ENCODE results near the gene CPT1B.
"Not testable (repeated sequence)": the region's sequence is repeated elsewhere in the genome, so short reads cannot be mapped to it uniquely, and the experiment has no call there.

Gene CPT1B

DNA sequence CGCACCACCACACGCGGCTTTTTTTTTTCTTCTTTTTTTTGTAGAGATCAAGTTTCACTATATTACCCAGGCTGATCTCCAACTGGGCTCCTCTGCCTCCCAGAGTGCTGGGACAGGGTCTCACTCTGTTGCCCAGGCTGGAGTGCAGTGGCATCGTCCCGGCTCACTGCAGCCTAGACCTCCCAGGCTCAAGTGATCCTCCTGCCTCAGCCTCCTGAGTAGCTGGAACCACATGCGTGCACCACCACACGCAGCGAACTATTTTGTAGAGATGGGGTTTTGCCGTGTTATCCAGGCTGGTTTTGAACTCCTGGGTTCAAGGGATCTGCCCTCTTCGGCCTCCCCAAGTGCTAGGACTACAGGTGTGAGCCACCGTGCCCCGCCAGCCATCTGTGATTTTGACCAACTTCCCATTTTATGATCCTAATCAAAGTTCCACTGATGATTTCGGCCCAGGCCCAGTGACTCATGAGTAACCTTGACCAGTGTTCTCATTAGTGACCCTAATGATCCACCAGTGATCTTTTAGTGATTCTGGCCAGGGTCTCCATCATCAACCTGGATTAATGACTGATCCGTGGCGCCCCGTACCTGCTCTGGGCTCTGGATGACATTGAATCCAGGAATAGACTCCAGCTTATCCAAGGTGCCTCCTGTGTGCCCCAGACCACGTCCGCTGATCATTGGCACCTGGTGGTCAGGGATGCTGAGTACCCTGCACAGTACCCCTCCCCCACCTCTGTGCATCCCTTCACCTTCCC lies 50.1 kb downstream of the CPT1B start:
- no peak for DNase-seq (ENCODE audit: low read depth)

DNA sequence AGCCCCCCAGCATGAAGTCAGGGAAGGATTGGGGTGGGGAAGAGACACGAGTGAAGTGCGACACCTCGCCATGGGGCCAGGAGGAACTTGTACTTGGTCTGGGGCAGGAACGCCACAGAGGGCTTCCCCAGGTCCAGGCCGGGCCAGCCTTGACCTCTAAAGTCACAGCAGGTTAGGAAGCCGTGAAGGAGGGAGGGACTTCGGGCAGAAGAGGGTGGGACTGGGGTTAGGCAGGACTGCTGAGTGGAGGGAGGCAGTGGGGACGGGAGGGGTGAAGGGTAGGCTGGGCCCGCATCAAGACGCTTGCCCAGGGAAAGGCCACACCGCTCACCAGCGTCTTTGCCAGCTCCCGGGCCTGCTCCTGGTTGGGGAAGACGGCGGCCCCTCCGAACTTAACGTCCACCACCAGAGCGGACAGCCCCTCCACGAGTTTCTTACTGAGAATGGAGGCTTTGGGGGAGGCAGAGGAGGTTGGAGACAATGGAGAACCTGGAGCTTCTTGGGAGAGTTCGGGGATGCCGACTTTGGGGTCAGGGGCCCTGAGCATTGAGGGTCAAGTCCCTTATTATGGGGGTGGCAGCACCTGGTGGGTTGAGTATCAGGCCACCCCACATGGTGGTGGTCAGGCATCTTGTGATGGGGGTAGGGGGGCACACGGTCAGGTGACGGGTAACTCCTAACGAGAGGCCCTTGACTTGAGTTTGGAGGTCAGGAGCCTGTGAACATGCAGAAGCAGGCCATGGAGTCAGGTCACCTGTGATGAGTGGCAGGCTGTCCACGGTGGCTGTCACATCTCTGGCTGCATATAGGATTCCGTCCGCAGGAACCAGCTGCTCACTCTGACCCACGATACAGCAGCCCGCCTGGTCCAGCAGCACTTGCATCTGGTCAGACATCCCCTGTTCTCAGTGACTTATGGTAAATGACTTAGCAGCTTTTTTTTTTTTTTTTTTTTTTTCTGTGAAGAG lies 51.1 kb downstream of the CPT1B start:
- no peak for DNase-seq (ENCODE audit: low read depth)

DNA sequence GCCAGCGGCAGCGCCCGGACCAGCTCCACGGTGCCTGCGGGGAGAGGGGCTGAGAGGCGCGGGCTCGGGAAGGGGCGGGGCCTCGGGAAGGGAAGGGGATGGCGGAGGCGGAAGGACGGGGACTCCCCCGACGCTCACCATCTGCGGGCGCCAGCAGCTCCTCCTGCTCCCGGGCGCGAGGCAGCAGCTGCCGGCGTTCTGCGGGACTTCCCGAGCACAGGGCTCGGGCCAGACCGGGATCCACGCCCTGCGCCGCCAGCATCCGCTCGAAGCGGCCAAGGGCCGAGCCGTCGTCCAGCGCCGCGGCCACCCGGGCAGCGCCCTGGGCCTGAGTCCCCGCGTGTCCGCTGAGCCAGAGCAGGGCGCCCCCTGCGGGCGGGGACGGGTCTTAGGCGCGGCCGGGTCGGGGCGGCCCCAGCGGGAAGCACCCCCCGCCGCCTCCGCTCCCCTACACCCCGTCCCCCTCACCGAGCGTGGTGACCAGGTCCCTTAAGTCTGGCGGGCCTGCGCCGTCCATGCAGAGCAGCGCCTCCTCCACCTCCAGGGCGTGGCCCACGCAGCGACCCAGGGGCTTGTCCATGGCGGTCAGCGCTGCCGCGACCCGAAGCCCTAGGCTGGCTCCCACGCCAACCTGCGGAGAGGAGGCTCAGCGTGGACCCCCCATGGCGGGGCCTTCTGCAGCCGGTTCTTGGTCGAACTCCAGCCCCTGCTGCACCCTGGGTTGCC lies 52.0 kb downstream of the CPT1B start:
- peak; percentile 63 for DNase-seq (ENCODE audit: low read depth)

DNA sequence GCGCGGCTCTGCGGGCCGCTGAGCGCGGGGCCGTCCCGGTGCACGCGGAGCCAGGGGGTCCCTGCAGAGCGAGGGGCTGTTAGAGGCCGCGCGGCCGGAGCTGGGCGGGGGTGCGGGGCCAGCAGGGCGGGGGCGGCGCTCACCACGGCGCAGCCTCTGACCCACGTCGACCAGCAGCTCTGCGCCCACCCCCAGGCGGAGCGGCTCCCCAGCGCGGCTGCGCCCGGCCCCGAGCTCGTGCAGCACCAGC lies 52.4 kb downstream of the CPT1B start:
- no peak for DNase-seq (ENCODE audit: low read depth)

DNA sequence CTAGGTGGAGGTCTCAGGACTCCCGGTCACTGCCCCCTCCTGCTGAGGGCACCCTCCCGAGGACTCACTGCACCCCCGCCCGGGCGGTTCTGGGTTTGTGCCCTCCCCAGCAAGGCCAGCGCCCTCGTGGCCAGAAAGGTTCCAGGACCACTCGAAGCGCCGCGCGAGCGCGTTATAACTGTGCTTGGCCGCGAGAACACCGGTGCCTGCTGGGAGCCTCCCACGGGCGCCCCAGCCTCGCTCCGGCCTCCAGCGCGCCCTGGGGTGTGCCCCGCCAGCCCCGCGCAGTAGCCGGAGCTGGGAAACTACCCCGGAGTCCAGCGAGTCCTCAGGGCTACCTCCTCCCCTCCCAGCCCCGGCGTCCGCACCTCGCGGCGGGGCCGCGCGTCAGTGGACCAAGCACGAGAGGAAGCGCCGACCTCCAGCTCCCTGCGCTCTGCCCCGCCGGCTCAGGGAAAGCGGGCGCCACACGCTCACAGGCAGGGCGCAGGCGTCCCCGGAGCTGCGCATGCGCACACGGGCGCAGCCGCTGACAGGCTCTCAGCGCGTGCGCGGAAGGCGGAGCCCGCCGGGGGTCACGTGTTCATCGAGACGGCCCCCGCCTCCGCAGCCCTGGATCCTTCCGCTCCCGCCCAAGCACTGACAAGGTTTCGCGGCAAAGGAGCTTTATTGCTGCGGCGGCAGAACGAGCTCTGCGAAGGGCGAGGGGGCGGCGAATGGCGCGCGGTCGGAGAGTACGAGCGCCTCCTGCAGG lies 52.9 kb downstream of the CPT1B start, which contains the start of gene SCO2:
TSS of gene SCO2 (minus strand) at position 495 of the 754 bp plus-strand sequence. CDS start 1,187 bp downstream, outside the sequence.
- peak; percentile 98 for DNase-seq (ENCODE audit: low read depth)

DNA sequence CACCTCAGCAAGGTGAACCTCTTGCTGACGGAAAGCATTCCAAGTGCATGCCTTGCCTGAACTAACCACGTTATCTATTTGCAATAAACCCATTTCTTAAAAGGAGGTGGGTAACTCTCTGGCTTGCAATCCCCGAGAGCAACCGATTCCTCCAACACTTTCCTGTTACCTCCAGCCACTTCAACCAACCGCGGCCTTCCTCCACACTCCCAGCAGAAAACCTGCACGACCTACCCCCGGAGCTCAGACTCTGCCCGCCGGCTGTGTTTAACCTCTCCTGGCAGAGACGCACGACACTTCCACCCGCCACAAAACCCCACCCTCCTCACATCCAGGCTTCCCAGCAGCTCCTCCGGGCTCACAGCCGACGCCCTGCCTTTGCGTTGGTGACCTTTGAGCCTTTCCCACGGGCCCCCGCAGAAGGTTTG lies 53.5 kb downstream of the CPT1B start:
- no peak for DNase-seq (ENCODE audit: low read depth)

DNA sequence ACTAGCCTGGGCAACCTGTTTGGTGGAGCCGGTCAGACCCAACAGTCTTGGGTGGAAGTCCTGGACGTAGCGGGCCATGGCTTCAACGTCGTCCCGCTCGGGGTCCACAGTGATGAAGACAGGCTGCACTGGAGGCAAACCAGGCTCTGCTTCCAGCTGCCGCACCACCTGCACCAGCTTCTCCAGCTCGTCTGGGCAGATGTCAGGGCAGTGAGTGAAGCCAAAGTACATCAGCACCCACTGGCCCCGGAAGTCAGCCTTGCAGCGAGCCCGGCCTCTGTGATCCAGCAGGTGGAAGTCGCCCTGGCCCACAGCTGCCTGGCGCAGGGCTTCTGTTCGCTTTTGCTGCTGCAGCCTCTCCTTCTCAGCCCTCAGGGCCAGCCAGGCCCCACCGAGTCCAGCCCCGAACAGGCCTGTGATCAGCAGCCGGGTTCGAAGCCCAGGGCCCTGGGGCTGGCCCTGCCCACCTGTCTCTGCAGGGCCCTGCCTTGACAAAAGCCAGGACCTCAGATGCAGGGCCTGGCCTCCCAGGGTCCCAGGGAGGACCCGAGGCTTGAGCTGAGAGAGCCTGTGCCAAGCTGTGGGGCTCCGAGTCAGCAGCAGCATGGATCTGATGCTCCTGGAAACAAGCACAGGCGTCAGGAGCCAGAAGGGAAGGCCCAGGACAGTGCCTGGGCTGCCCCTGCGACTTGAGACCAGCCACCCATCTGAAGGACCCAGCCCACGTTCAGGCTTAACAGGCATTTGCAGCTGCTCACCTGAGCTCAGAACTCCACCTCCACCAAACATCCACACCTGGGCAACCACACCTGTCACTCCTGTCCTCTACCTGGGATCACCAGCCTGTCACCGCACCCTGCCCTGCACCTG lies 54.2 kb downstream of the CPT1B start:
- no peak for DNase-seq (ENCODE audit: low read depth)

DNA sequence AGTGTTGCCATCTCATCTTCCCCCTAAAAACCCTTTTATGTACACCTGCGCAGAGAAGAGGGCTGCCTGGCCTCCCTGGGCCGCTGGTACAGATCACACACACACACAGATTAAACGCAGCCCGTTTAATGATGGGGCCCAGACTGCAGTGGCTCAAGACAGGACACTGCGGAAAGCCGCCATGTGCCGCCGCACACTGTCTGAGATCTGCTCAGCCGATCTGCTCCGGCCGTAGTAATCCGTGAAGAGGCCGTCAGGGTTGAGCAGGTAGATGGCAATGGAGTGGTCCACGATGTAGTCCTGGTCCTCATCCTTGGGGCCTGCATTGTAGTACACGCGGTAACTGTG lies 54.8 kb downstream of the CPT1B start:
- DNase-seq (ENCODE audit: low read depth) = no peak

DNA sequence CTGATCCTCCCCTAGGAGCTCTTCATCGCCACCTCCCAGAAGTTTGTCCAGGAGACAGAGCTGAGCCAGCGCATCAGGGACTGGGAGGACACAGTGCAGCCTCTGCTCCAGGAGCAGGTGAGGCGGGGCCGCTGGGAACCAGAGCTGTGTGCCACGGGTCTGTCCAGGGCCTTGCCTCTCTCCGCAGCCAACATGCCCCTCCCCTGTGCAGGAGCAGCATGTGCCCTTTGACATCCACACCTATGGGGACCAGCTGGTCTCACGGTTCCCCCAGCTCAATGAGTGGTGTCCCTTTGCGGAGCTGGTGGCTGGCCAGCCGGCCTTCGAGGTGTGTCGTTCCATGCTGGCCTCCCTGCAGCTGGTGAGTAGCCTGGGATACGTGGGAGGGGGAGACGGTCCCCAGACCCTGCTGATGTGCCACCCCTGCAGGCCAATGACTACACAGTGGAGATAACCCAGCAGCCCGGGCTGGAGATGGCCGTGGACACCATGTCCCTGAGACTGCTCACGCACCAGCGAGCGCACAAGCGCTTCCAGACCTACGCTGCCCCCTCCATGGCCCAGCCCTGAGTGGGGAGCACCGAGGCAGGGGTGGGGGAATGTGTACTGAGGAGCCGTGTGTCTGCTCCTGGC lies 55.3 kb downstream of the CPT1B start:
- DNase-seq (ENCODE audit: low read depth) = no peak

DNA sequence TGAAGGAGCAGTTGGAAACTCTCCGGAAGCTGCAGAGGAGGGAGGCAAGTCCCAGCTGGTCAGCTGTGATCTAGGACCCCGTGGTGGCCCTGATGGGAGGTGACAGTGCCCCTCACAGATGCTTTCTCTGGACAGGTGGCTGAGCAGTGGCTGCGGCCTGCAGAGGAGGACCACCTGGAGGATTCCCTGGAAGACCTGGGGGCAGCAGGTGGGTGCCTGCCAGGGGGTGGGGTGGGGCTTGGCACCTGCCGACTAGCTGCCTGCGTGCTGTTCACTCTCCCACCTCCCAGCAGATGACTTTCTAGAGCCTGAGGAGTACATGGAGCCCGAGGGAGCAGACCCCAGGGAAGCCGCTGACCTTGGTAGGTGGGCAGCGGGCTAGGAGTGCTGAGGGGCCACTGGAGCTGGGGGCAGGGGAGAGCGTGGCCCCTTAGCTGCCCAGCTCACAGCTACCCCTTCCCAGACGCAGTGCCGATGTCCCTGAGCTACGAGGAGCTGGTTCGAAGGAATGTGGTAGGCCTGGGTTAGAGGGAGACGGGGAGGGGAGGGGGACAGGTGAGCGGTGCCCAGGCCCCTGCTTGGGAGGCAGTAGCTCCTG lies 55.9 kb downstream of the CPT1B start:
- no peak for DNase-seq (ENCODE audit: low read depth)

DNA sequence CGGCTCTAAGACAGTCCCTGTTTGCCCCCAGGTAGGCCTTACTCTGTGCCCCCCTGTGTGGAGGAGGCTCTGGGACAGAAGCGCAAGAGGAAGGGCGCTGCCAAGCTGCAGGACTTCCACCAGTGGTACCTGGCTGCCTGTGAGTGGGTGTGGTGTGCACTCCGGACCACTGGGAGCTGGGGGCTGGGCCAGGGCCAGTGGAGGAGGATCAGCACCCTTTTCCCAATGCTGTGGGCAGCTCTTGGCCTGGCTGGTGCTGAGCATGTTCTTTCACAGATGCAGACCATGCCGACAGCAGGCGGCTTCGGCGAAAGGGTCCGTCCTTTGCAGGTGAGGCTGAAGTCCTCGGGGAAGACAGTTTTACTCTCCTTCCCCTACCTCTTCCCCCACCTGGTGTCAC lies 56.5 kb downstream of the CPT1B start:
- no peak for DNase-seq (ENCODE audit: low read depth)

DNA sequence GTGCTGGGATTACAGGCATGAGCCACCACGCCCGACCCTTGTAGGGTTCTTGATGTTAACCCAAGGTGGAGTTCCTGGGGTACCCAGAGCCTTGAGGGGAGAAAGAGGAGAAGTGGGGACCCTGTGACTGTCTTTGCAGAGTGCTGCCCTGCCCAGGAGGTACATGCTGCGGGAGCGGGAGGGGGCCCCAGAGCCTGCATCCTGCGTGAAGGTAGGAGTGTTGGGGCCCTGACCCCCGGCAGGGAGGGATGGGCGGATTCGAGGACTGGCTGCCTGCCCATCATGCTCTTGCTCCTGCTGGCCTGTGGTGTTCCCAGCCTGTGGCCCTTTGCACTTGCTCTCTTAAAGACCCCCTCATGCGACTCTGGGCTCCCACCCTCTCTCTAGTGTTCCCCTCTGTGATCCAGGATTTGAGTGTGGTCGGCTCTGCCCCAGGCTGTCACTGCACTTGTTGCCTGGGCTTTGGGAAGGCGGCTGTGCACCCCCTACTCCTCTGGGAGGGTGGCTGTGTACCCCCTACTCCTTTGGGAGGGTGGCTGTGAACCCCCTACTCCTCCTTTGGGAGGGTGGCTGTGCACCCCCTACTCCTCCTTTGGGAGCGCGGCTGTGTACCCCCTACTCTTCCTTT lies 57.3 kb downstream of the CPT1B start:
- no peak for DNase-seq (ENCODE audit: low read depth)

DNA sequence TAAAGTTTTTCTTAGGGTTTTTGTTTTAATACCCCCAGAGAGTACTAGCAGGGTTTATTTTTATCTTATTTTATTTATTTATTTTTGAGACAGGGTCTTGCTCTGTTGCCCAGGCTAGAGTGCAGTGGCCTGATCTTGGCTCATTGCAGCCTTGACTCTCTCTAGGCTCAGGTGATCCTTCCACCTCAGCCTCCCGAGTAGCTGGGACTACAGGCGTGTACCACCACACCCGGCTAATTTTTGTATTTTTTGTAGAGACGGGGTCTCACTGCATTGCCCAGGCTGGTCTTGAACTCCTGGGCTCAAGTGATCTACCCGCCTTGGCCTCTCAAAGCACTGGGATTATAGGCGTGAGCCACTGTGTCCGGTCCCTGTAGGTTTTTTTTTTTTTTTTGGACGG lies 58.0 kb downstream of the CPT1B start:
- not testable (repeated sequence) for DNase-seq (ENCODE audit: low read depth)

DNA sequence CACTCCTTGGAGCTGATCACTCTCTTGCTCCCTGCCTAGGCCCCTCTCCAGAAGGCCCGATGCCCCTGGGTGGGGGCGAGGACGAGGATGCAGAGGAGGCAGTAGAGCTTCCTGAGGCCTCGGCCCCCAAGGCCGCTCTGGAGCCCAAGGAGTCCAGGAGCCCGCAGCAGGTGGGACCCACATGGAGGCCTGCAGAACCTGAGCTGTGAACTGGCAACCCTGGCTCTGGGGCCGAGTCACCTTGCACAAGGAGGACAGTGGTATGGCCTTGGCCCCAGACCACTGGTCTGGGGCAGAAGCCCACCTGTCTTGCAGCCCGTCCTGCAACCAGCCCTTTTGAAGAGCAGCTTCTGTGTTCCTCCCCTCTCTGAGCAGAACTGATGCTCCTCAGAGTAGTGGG lies 59.1 kb downstream of the CPT1B start:
- DNase-seq (ENCODE audit: low read depth) = no peak

All from stimulated activated CD8-positive, alpha-beta memory T cell treated with anti-CD3 and anti-CD28 coated beads, Interleukin-15, amount 100 ng/mL, for 24 hours (primary cell).